ENCODE data around the gene ARHGEF11.

The ARHGEF11 gene

DNA sequence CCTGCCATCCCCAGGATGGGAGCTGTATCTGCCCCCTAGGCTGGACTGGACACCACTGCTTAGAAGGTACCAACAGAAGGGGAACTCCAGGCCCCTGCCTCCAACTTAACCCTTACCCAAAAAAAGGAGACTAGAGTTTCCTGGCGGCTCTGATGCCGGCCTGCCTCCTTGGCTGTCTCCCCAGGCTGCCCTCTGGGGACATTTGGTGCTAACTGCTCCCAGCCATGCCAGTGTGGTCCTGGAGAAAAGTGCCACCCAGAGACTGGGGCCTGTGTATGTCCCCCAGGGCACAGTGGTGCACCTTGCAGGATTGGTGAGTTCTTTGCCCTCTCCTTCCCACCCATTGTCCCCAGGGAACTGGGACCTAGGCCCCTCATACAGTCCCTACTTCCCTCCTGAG lies 133.2 kb downstream of the ARHGEF11 start:
- TF ChIP-seq, protein P1, sequence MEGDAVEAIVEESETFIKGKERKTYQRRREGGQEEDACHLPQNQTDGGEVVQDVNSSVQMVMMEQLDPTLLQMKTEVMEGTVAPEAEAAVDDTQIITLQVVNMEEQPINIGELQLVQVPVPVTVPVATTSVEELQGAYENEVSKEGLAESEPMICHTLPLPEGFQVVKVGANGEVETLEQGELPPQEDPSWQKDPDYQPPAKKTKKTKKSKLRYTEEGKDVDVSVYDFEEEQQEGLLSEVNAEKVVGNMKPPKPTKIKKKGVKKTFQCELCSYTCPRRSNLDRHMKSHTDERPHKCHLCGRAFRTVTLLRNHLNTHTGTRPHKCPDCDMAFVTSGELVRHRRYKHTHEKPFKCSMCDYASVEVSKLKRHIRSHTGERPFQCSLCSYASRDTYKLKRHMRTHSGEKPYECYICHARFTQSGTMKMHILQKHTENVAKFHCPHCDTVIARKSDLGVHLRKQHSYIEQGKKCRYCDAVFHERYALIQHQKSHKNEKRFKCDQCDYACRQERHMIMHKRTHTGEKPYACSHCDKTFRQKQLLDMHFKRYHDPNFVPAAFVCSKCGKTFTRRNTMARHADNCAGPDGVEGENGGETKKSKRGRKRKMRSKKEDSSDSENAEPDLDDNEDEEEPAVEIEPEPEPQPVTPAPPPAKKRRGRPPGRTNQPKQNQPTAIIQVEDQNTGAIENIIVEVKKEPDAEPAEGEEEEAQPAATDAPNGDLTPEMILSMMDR (IDR thresholded peaks at IDR 0.05; ENCODE audit: extremely low read depth, missing control alignments), result no peak
- DNase-seq (ENCODE audit: low spot score), result no peak

DNA sequence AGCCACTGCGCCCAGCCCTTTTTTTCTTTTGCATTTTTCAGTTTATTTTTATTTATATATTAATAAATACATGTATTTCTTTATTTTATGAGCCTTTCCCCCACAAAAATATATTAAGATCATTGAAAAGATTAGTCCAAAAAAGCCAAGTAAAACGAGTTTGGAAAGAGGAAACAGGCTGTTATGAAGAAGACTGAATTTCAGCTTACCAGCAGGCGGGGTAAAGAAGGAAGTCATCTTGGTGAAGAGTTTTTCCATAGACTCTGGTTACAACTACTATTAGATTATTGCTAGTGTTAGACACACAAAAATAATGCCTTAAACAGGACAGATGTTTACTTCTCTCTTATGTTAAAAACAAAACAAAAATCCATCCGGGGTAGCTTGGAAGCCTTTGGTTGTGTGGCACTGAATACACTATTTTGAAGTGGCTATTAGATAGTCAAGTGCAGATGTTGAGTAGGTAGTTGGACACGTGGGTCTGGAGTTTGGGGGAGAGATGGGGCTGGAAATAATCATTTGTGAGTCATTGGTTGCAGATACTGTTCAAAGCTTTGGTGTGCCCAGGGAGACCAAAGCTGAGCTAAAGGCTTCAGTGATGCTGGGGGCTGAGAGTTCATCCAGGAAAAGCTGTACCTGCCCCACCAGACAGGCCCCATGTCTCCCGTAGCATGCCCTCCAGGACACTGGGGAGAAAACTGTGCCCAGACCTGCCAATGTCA lies 133.8 kb downstream of the ARHGEF11 start:
- TF ChIP-seq, protein P1 (IDR thresholded peaks at IDR 0.05; ENCODE audit: extremely low read depth, missing control alignments), result no peak
- DNase-seq (ENCODE audit: low spot score), result no peak

DNA sequence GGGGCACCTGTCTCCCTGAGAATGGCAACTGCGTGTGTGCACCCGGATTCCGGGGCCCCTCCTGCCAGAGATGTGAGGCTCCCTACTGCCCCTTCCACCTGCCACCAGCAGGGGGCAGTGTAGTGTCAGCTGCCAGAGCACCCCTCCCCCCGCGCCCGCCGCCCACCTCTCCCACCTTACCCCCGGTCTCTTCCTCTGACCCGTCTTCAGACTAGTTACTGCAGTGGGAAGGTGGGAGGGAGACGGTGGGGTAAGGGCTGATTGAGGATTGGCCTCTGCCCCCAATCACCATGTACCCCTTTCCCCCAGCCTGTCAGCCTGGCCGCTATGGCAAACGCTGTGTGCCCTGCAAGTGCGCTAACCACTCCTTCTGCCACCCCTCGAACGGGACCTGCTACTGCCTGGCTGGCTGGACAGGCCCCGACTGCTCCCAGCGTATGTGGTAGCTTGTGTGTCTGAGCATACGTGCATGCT lies 135.2 kb downstream of the ARHGEF11 start:
- TF ChIP-seq, protein P1 (IDR thresholded peaks at IDR 0.05; ENCODE audit: extremely low read depth, missing control alignments), result peak; percentile 82
- peak; percentile 87 for DNase-seq (ENCODE audit: low spot score)

DNA sequence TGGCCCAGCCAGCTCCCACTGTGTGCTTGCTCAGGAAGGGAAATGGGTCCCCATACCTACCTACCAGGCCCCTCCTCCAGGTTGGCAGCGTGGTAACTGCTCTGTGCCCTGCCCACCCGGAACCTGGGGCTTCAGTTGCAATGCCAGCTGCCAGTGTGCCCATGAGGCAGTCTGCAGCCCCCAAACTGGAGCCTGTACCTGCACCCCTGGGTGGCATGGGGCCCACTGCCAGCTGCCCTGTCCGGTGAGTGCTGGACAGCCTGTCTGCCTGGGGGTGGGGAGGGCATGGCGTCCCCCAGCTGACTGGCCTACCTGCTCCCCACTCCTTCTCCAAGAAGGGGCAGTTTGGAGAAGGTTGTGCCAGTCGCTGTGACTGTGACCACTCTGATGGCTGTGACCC lies 135.9 kb downstream of the ARHGEF11 start:
- no peak for DNase-seq (ENCODE audit: low spot score)
- TF ChIP-seq, protein P1 (IDR thresholded peaks at IDR 0.05; ENCODE audit: extremely low read depth, missing control alignments), result no peak

DNA sequence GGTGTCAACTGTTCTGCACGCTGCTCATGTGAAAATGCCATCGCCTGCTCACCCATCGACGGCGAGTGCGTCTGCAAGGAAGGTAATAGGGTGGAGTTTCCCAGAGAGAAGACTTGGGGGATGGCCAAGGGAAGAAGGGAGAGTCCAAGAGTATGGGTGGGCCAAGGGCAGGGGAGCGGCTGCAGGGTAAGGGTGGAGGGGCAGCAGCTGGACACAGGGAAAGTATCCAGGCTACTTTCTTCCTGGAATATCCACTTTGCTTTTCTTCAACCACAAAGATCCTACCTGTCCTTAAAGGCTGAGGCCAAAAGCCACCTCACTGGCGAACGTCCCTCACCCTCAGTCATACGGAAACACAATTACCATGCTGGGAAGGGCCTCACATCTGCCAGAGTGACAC lies 136.6 kb downstream of the ARHGEF11 start:
- no peak for DNase-seq (ENCODE audit: low spot score)
- TF ChIP-seq, protein P1 (IDR thresholded peaks at IDR 0.05; ENCODE audit: extremely low read depth, missing control alignments), result no peak

DNA sequence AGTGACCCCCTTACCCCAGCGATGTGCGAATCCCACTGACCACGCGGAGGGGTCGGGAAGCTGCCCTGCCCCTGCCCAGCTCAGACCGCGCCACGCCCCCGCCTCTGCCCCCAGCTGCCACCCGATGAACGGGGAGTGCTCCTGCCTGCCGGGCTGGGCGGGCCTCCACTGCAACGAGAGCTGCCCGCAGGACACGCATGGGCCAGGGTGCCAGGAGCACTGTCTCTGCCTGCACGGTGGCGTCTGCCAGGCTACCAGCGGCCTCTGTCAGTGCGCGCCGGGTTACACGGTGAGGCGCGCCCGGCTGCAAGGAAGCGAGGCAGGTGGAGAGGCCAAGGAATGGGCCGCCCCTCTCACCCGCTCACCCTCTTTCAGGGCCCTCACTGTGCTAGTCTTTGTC lies 137.0 kb downstream of the ARHGEF11 start:
- TF ChIP-seq, protein P1 (IDR thresholded peaks at IDR 0.05; ENCODE audit: extremely low read depth, missing control alignments), result no peak
- no peak for DNase-seq (ENCODE audit: low spot score)

DNA sequence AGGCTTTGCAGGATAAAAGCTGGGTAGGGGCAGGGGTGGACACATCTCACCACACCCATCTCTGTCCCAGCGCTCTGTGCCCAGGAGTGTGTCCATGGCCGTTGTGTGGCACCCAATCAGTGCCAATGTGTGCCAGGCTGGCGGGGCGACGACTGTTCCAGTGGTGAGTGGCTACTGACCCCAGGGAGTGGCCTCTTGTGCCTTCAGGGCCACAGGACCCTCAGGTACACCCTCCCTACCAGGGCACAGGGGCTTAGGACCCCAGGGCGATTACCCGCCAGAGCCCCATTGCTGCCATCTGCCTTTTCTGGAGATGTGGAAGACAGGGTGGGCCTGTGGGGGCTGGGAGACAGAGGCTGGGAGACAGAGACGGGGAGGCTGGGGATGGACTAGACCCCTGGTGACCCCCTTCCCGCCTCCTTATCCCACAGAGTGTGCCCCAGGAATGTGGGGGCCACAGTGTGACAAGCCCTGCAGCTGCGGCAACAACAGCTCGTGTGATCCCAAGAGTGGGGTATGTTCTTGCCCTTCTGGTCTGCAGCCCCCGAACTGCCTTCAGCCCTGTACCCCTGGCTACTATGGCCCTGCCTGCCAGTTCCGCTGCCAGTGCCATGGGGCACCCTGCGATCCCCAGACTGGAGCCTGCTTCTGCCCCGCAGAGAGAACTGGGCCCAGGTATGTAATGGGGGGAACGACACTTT lies 139.2 kb downstream of the ARHGEF11 start:
- TF ChIP-seq, protein P1 (IDR thresholded peaks at IDR 0.05; ENCODE audit: extremely low read depth, missing control alignments), result no peak
- no peak for DNase-seq (ENCODE audit: low spot score)
